A673 (cell line): Measurements from ENCODE around the gene LIN9.

ENCODE experiments used
- EZH2 ChIP-seq: fragments of 200-600 bp; sonication (generic); IDR thresholded peaks from 2 replicates; pipeline ENCODE4 v1.6.1; 2017; ENCODE audit warnings: borderline replicate concordance, low read depth, mild to moderate bottlenecking, mixed read lengths, antibody characterized with exemption, low read length; ENCODE audit not compliant: poor library complexity, severe bottlenecking
- TF ChIP-seq, protein P1 (sequence below): fragments of 300-800, 200-600 bp; sonication (generic); conservative IDR thresholded peaks from 2 replicates; pipeline ENCODE4 v1.5.1; 2017; ENCODE audit warnings: low read depth, mild to moderate bottlenecking, antibody characterized with exemption, low read length, moderate library complexity, mixed read lengths

DNA sequence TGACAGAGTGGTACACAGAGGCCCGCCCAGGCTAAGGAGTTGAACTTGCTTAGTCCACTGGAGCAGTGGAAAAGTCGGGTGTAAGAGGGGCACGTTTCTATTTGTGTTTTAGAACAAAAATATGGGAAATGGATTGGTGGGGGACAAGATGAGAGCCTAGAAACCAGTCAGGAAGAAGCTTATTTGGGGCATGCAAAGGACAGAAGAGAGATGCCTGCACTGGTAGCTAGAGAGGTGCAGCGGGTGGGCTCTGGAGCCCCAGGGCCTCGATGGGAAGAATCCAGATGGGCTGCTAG lies 1.2 kb upstream of the LIN9 start:
- TF ChIP-seq, protein P1, sequence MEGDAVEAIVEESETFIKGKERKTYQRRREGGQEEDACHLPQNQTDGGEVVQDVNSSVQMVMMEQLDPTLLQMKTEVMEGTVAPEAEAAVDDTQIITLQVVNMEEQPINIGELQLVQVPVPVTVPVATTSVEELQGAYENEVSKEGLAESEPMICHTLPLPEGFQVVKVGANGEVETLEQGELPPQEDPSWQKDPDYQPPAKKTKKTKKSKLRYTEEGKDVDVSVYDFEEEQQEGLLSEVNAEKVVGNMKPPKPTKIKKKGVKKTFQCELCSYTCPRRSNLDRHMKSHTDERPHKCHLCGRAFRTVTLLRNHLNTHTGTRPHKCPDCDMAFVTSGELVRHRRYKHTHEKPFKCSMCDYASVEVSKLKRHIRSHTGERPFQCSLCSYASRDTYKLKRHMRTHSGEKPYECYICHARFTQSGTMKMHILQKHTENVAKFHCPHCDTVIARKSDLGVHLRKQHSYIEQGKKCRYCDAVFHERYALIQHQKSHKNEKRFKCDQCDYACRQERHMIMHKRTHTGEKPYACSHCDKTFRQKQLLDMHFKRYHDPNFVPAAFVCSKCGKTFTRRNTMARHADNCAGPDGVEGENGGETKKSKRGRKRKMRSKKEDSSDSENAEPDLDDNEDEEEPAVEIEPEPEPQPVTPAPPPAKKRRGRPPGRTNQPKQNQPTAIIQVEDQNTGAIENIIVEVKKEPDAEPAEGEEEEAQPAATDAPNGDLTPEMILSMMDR = no peak
- no peak for TF ChIP-seq EZH2
